Ishikawa (cell line): ENCODE measurements around the gene GCN1.

Experiments
- CEBPB ChIP-seq: IDR thresholded peaks from 2 replicates; pipeline ENCODE4 v1.6.1; 2012
- CREB1 ChIP-seq: IDR thresholded peaks from 2 replicates; pipeline ENCODE4 v1.6.1; 2012; ENCODE audit warnings: low read depth
- EGR1 ChIP-seq: IDR thresholded peaks from 2 replicates; pipeline ENCODE4 v1.6.1; 2012
- EP300 ChIP-seq: IDR thresholded peaks from 2 replicates; pipeline ENCODE4 v1.6.1; 2012; ENCODE audit warnings: borderline replicate concordance
- FOXM1 ChIP-seq: IDR thresholded peaks from 2 replicates; pipeline ENCODE4 v1.6.1; 2012; ENCODE audit warnings: low read depth, borderline replicate concordance
- MAX ChIP-seq: IDR thresholded peaks from 2 replicates; pipeline ENCODE4 v1.6.1; 2012
- NFIC ChIP-seq: IDR thresholded peaks from 2 replicates; pipeline ENCODE4 v1.6.1; 2012
- RAD21 ChIP-seq: IDR thresholded peaks from 2 replicates; pipeline ENCODE4 v1.6.1; 2012; ENCODE audit warnings: low read depth
- REST ChIP-seq: IDR thresholded peaks from 2 replicates; pipeline ENCODE4 v1.6.1; 2012; ENCODE audit warnings: low read depth, mild to moderate bottlenecking
- TAF1 ChIP-seq: IDR thresholded peaks from 2 replicates; pipeline ENCODE4 v1.6.1; 2012; ENCODE audit warnings: low read depth, mild to moderate bottlenecking
- TCF12 ChIP-seq: IDR thresholded peaks from 2 replicates; pipeline ENCODE4 v1.6.1; 2012; ENCODE audit warnings: low read depth
- USF1 ChIP-seq: IDR thresholded peaks from 2 replicates; pipeline ENCODE4 v1.6.1; 2012
- ZBTB7A ChIP-seq: IDR thresholded peaks from 2 replicates; pipeline ENCODE4 v1.6.1; 2012; ENCODE audit warnings: low read depth

GRCh38 chr12:120156315-120157259 lies 37.9 kb downstream of the GCN1 start:
- no peak for TF ChIP-seq CEBPB
- no peak for TF ChIP-seq REST
- no peak for TF ChIP-seq CREB1
- TF ChIP-seq MAX = no peak
- TF ChIP-seq USF1 = no peak
- TF ChIP-seq RAD21 = no peak
- TF ChIP-seq FOXM1 = no peak
- no peak for TF ChIP-seq EP300
- TF ChIP-seq TCF12 = no peak
- no peak for TF ChIP-seq TAF1
- TF ChIP-seq EGR1 = no peak
- no peak for TF ChIP-seq NFIC
- no peak for TF ChIP-seq ZBTB7A
